Activated naive CD4-positive, alpha-beta T cell treated with anti-CD3 and anti-CD28 coated beads, Interleukin-2, amount 50 U/mL, for 16 hours (primary cell): ENCODE data around the gene CTXN3.
"Not testable (repeated sequence)": the region's sequence is repeated elsewhere in the genome, so short reads cannot be mapped to it uniquely, and the experiment has no call there.

Experiments used
- DNase-seq: peaks from one replicate; pipeline ENCODE4 v3.0.0-alpha.2; 2020

Gene CTXN3

DNA sequence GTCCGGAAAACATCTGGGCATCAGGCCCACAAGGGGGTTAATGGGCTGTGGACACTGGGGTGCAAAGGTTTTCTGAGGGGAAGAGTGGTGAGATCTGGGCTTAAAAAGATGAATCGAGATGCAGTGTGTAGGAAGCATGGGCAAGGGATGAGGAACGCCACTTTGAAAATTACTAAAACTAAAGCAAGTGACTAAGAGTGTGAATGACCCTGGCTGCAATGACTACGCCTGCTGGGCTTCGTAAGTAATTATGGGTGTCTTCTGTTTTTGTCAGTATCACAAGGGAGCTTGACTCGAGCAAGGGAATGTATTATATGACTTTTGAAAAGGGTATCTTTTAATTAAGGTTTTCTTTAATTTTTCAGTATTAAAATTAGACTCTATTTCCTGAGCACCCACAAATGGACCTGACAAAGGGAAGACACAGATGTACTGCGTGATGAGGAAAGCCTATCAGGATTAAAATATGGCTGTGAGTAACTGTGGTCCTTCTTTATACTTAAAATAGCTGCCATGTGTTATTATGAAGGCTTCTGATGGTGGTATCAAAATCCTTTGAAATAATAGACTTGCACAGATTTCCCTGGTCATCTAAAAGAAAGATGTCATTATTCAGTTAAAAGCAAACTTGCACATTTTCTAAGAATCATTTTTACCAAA lies 4.2 kb downstream of the CTXN3 start:
- DNase-seq = no peak

DNA sequence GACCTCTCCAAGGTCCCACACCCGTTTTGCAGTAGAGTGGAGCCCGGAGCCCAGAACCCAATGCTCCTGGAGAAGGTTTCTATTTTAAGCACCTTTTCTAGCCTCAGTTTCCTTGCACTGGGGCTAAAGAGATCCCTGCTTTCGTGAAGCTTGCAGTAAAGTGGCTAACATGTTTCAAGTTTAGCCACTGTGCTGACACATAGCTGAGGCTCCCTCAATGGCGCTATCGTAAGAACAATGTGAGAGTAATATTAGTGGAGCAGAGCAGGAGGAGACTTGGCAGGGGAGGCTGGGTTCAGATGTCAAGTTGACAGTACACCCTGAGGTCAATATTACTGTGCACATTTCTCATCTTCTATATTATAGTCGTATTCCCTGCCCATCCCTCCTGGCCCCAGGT lies 7.9 kb downstream of the CTXN3 start:
- DNase-seq = no peak

- no peak for DNase-seq
These were observed 11.3 kb downstream of the CTXN3 start for GRCh38 chr5:127660047-127660733.

- no peak for DNase-seq
These were observed 15.2 kb downstream of the CTXN3 start for GRCh38 chr5:127664093-127664492.

GRCh38 chr5:127665641-127666040 lies 16.8 kb downstream of the CTXN3 start:
- no peak for DNase-seq

DNA sequence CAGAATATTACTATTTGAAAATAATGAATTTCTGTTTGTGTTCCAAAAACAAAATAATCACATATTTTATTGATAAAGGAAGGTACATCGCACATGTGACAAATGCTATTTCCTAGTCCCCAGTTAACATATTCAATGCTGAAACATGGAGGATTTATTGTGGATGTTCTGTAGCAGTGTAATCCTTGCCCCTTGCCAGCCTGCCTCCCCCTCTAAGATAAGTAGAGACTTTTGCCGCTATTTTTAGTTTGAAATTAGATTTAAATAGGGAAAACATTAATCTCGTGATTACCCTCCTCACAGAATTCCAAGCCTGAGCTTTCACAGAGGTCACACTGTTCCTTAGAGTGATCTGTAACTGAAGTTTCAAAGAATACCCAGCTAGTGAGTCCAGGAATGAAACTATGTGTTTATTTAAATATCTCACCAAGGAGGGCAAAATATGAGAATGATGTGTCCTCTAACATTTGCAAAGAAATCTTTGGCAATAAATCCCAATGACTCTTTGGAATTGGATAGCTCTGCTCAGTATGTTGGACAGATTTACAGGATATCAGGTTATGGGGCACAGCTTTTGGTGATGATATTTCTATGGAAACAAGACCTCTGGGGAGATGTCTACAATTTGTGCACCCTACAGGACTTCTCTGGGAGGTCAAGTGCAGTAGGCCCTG lies 17.3 kb downstream of the CTXN3 start:
- DNase-seq = no peak

DNA sequence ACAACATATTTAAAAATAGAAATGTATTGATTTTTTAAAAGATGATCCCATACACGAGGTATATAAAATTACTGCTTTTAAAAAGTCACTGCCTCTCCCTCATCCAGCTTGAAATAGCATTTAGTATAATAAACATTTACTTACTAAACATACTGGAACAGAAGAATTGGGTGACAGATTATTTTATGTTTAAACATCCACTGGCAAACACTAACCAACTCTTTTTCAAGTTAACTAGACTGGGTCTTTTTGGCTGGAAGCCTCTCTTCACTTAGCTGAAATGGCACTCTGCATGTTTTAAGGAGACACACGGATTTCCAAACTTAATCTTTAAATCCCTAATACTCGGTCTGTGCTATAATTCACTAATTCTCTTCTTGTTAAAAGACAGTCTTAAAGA lies 19.0 kb downstream of the CTXN3 start:
- no peak for DNase-seq

DNA sequence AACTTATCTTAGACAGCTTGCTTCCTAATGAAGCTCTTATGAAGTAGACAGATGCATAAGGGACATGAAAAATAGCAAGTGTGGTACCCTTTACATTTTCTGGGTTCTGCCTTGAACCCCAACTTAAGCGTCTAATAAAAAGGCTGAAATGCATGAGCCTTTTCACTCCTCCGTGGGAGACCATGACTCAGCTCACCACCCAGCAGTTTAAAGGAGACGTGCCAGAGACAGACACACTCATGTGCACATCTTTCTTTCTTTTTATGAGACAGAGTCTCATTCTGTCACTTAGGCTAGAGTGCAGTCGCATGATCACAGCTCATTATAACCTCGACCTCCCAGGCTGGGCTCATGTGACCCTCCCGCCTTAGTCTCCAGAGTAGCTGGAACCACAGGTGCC lies 22.3 kb downstream of the CTXN3 start:
- no peak for DNase-seq

DNA sequence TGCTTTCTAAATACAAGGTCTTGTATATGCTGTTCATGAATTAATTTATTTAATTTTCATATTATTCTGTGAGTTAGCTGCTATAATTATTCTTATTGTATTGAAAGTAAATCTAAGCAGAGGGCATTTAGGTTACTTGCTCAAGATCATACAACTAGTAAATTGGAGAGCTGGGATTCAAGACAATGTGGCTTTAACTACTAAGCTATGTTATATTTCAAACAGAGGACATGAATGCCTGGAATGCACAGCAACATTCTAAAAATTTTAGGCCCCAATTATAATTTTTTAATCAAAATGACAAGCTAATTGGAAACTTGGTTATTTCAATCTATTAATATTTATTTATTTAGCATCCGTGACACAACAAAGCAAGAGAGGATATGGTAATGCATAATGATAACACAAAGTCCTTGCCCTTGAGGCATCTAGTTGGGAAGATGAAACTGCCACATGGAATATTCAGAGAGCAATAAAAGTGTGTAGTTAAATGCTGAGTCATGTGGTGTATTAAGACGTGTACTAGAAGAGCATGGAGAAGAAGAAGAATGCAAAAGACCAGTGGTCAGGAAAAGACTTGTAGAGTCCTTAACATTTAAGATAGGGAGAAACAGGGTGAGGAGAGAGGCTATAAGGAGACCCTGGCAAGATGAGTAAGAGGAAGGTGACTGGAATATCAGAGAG lies 24.4 kb downstream of the CTXN3 start:
- no peak for DNase-seq

DNA sequence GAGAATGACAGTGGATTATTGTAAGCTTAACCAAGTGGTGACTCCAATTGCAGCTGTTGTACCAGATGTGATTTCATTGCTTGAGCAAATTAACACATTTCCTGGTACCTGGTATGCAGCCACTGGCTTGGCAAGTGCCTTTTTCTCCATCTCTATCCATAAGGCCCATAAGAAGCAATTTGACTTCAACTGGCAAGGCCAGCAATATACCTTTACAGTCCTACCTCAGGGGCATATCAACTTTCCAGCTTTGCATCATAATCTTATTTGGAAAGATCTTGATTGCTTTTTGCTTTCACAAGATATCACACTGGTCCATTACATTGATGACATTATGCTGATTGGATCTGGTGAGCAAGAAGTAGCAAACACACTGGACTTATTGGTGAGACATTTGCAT lies 28.1 kb downstream of the CTXN3 start:
- not testable (repeated sequence) for DNase-seq

DNA sequence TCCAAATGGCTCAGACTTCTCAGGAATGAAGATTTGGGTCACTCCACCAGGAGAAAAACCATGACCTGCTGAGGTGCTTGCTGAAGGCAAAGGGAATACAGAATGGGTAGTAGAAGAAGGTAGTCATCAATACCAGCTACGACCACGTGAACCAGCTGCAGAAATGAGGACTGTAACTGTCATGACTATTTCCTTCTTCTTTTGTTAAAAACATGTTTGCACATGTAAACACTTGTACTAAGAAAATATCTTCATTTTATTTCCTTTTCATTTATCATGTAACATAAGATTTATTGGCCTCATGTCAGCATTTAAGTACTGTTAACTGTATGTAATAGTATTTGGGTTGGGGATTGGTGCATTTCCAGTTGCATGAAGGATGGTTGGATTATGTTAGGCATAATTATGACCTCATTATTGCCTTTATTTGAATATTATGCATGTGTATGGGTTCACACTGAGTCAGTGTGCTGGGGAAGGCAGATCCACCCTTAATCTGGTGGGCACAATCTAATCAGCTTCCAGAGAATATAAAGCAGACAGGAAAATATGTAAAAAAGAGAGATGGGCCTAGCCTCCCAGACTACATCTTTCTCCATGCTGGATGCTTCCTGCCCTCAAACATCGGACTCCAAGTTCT lies 30.9 kb downstream of the CTXN3 start:
- DNase-seq = not testable (repeated sequence)

- no peak for DNase-seq
These were observed 31.7 kb downstream of the CTXN3 start for GRCh38 chr5:127680595-127680994.

GRCh38 chr5:127683008-127683407 lies 34.1 kb downstream of the CTXN3 start:
- DNase-seq = no peak

- DNase-seq = no peak
These were observed 36.0 kb downstream of the CTXN3 start for GRCh38 chr5:127684726-127685467.

- no peak for DNase-seq
These were observed 36.8 kb downstream of the CTXN3 start for GRCh38 chr5:127685662-127686061.

- DNase-seq = no peak
These were observed 37.5 kb downstream of the CTXN3 start for GRCh38 chr5:127686424-127686823.

DNA sequence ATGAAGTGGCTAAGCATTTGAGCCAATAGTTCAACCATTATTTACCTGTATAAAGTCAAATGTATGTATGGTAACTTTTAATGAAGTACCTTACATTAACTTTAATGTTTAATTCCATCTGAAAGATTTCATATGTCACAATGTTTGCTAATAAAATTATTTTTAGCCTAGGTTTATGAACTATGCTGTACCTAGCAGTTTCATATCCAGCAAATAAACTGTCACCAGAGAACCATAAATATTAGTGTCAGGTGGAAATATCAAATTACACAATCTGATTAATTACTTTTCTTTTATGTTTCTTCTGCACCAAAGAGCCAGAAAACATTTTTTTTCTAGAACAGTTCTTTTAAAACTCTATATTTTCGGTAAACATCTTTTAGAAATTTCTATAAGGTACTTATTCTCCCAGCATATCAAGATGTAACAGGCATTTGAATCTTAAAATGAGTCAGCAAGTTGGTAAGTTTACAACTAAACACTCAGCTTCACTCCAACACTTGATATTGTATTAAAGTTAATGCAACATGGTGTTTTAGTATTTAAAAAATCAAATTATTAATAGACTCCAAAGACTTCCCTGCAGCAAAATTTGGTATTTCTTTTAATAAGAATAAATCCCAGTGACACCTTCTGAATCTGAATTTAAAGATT lies 45.8 kb downstream of the CTXN3 start:
- no peak for DNase-seq

DNA sequence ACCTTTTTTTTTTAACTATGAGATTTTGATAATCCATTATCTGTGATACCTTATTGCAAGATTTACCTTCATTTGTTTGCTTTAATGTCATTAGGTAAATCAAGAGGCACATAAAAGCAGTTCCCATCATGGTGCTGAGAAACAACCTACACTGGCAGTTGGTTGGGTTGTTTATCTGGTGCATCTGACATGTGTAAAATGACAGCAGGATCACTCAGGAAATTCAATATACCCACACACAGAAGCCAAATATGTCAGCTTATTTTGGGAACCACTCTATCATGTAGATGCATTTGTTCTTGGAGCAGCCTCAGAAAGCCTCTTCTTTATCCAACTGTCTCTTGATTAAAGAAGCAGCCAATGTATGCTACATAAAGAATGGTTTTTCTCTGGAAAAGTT lies 46.5 kb downstream of the CTXN3 start:
- no peak for DNase-seq

- no peak for DNase-seq
These were observed 47.8 kb downstream of the CTXN3 start for GRCh38 chr5:127696683-127697082.

DNA sequence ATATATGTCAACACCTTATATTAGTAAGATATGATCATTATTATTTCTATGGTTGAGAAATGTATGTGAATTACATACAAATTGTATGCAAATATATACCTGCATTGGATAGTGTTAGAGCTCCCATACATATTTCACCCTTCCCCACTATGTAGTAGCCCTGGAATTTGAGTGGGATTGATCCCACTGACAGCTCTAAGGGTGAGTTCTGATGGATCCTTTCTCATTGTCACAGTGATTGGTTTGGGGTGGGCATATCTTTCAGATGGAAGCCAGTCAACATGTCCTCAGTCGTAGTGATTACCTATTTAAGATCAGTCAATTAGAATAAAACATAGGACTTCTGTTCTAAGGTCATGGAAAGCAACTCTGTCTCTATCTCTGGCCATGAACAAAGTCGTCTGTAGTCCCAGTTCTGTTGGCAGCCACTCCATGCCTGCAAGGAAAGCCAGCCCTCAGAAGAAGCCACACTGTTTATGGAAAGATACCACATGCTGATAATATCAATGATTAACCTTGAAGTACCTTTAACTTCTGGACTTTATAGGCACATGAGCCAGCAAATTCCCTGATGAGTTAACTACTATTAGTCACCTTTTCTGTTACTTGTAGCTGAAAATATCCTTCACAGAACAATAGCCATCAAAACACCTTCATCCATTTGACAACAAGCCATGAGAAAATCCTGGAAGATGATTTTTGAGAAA lies 49.2 kb downstream of the CTXN3 start:
- no peak for DNase-seq

DNA sequence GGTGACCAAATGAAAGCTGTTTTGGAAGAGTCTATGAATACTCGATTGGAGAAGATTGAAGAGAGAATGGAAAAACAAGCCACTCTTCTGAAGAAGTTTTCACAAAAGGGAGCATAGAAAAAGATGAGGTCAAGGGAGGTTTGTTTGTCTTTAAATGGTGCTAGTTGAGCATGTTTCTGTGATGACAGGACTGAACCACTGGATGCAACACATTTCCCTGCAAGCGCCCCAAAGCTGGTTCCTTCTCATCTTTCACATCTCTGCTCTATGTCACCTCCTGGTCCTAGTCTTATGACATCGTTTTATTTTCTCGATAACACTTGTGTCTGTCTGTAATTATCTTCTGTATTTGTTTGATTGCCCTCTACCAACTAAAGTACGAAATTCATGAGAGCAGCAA lies 50.5 kb downstream of the CTXN3 start:
- DNase-seq = no peak
